ENCODE data around the gene CHMP4B. TPM values are rescaled to one million over a fixed set of nuclear protein-coding genes. Genes with fewer than 3 reads are reported as not detected.

Gene CHMP4B
- total RNA-seq, 1 donor from 2014 or later: 46.4 TPM

- no peak overlapping the region for H3K4me3 Mint-ChIP-seq (ENCODE audit: unreplicated experiment)
- no peak overlapping the region for H3K27ac Mint-ChIP-seq (ENCODE audit: unreplicated experiment)
- H3K27me3 Mint-ChIP-seq (ENCODE audit: unreplicated experiment): peaks cover 3% of the 10 kb centered on the region
- no peaks in the 10 kb centered on the region for H3K36me3 Mint-ChIP-seq (ENCODE audit: unreplicated experiment)
- TF ChIP-seq CTCF (IDR thresholded peaks at IDR 0.05; ENCODE audit: partially characterized antibody, unreplicated experiment): no peak
- H3K4me1 Mint-ChIP-seq (ENCODE audit: low read depth, unreplicated experiment): peaks cover 19% of the 10 kb centered on the region
- no peak for DNase-seq
- H3K9me3 Mint-ChIP-seq (ENCODE audit: unreplicated experiment): no peaks in the 10 kb centered on the region
Observed at GRCh38 chr20:33816191-33816590, 5.0 kb downstream of the CHMP4B start.

GRCh38 chr20:33817411-33817810, 6.3 kb downstream of the CHMP4B start:
- Mint-ChIP-seq H3K27me3 (ENCODE audit: unreplicated experiment) (peaks cover 3% of the 10 kb centered on the region), H3K9me3 (ENCODE audit: unreplicated experiment) (no peaks in the 10 kb centered on the region), H3K4me1 (ENCODE audit: low read depth, unreplicated experiment) (peaks cover 16% of the 10 kb centered on the region), H3K36me3 (ENCODE audit: unreplicated experiment) (no peaks in the 10 kb centered on the region), H3K4me3 (ENCODE audit: unreplicated experiment) (no peak overlapping the region), H3K27ac (ENCODE audit: unreplicated experiment) (no peak overlapping the region)
- DNase-seq: no peak
- TF ChIP-seq CTCF (IDR thresholded peaks at IDR 0.05; ENCODE audit: partially characterized antibody, unreplicated experiment): no peak

- no peaks in the 10 kb centered on the region for H3K36me3 Mint-ChIP-seq (ENCODE audit: unreplicated experiment)
- TF ChIP-seq CTCF (IDR thresholded peaks at IDR 0.05; ENCODE audit: partially characterized antibody, unreplicated experiment): no peak
- H3K9me3 Mint-ChIP-seq (ENCODE audit: unreplicated experiment): no peaks in the 10 kb centered on the region
- no peak overlapping the region for H3K27ac Mint-ChIP-seq (ENCODE audit: unreplicated experiment)
- no peak for DNase-seq
- no peaks in the 10 kb centered on the region for H3K27me3 Mint-ChIP-seq (ENCODE audit: unreplicated experiment)
- H3K4me3 Mint-ChIP-seq (ENCODE audit: unreplicated experiment): no peak overlapping the region
- peaks cover 4% of the 10 kb centered on the region for H3K4me1 Mint-ChIP-seq (ENCODE audit: low read depth, unreplicated experiment)
Observed at GRCh38 chr20:33819456-33819855, 8.3 kb downstream of the CHMP4B start.

- Mint-ChIP-seq H3K36me3 (ENCODE audit: unreplicated experiment) (no peaks in the 10 kb centered on the region), H3K4me3 (ENCODE audit: unreplicated experiment) (no peak overlapping the region), H3K4me1 (ENCODE audit: low read depth, unreplicated experiment) (peaks cover 4% of the 10 kb centered on the region), H3K27me3 (ENCODE audit: unreplicated experiment) (no peaks in the 10 kb centered on the region), H3K9me3 (ENCODE audit: unreplicated experiment) (no peaks in the 10 kb centered on the region), H3K27ac (ENCODE audit: unreplicated experiment) (no peak overlapping the region)
- TF ChIP-seq CTCF (IDR thresholded peaks at IDR 0.05; ENCODE audit: partially characterized antibody, unreplicated experiment): no peak
- DNase-seq: no peak
Observed at GRCh38 chr20:33820362-33820761, 9.2 kb downstream of the CHMP4B start.

- no peak for TF ChIP-seq CTCF (IDR thresholded peaks at IDR 0.05; ENCODE audit: partially characterized antibody, unreplicated experiment)
- H3K27ac Mint-ChIP-seq (ENCODE audit: unreplicated experiment): no peak overlapping the region
- no peak for DNase-seq
- peaks cover 5% of the 10 kb centered on the region for H3K9me3 Mint-ChIP-seq (ENCODE audit: unreplicated experiment)
- H3K36me3 Mint-ChIP-seq (ENCODE audit: unreplicated experiment): no peaks in the 10 kb centered on the region
- H3K4me1 Mint-ChIP-seq (ENCODE audit: low read depth, unreplicated experiment): peaks cover 14% of the 10 kb centered on the region
- no peaks in the 10 kb centered on the region for H3K27me3 Mint-ChIP-seq (ENCODE audit: unreplicated experiment)
- H3K4me3 Mint-ChIP-seq (ENCODE audit: unreplicated experiment): no peak overlapping the region
Observed at GRCh38 chr20:33821270-33821836, 10.2 kb downstream of the CHMP4B start.
